ENCODE measurements around the gene RGS6.

Gene RGS6

GRCh38 chr14:72017290-72017689, 85.1 kb downstream of the RGS6 start:
- no peak for DNase-seq

GRCh38 chr14:72023128-72024042, 91.2 kb downstream of the RGS6 start:
- DNase-seq = no peak

- DNase-seq = peak; percentile 27
These were observed 91.8 kb downstream of the RGS6 start for GRCh38 chr14:72024043-72024407.

- DNase-seq = no peak
These were observed 92.3 kb downstream of the RGS6 start for GRCh38 chr14:72024504-72024903.

- no peak for DNase-seq
These were observed 94.3 kb downstream of the RGS6 start for GRCh38 chr14:72026536-72026935.

GRCh38 chr14:72027061-72027460, 94.8 kb downstream of the RGS6 start:
- DNase-seq = no peak

GRCh38 chr14:72033365-72033764, 101.1 kb downstream of the RGS6 start:
- no peak for DNase-seq

GRCh38 chr14:72040528-72040927, 108.3 kb downstream of the RGS6 start:
- no peak for DNase-seq

- DNase-seq = no peak
These were observed 113.0 kb downstream of the RGS6 start for GRCh38 chr14:72045271-72045670.

- DNase-seq = no peak
These were observed 113.7 kb downstream of the RGS6 start for GRCh38 chr14:72045885-72046284.

GRCh38 chr14:72049462-72049861, 117.2 kb downstream of the RGS6 start:
- no peak for DNase-seq

GRCh38 chr14:72052356-72052755, 120.1 kb downstream of the RGS6 start:
- DNase-seq = no peak

- no peak for DNase-seq
These were observed 121.4 kb downstream of the RGS6 start for GRCh38 chr14:72053651-72054050.

- no peak for DNase-seq
These were observed 122.7 kb downstream of the RGS6 start for GRCh38 chr14:72054911-72055310.

GRCh38 chr14:72057701-72058285, 125.6 kb downstream of the RGS6 start:
- DNase-seq = no peak

- peak; percentile 24 for DNase-seq
These were observed 128.2 kb downstream of the RGS6 start for GRCh38 chr14:72060460-72060859.

GRCh38 chr14:72060917-72061316, 128.7 kb downstream of the RGS6 start:
- no peak for DNase-seq

- no peak for DNase-seq
These were observed 129.5 kb downstream of the RGS6 start for GRCh38 chr14:72061718-72062117.

- DNase-seq = no peak
These were observed 131.6 kb downstream of the RGS6 start for GRCh38 chr14:72063761-72064282.

GRCh38 chr14:72064501-72064900, 132.3 kb downstream of the RGS6 start:
- DNase-seq = no peak

- no peak for DNase-seq
These were observed 138.2 kb downstream of the RGS6 start for GRCh38 chr14:72070458-72070857.

GRCh38 chr14:72075649-72076334, 143.6 kb downstream of the RGS6 start:
- DNase-seq = no peak

- DNase-seq = no peak
These were observed 148.9 kb downstream of the RGS6 start for GRCh38 chr14:72081137-72081536.

- DNase-seq = no peak
These were observed 152.7 kb downstream of the RGS6 start for GRCh38 chr14:72084935-72085334.

Measured in NCI-H1105 treated with DMSO at 0.1 percent for 48 hours (cell line).